Spinal cord (tissue), 10 donors: ENCODE results near the gene UBE2Q1. TPM values are rescaled to one million over a fixed set of nuclear protein-coding genes. Genes with fewer than 3 reads are reported as not detected.

Experiments used
- DNase-seq, 6 donors: peaks; one replicate each; pipeline versions ENCODE4 v3.0.0 to v3.0.0-alpha.2; 2013 to 2015; ENCODE audit warnings: low spot score in 6 of 6, low read depth in 4 of 6
- H3K27ac ChIP-seq: one replicate; pipeline ENCODE4 v1.5.1; 2013; ENCODE audit warnings: low read depth, low read length, control low read depth
- H3K27me3 ChIP-seq: one replicate; pipeline ENCODE4 v1.6.1; 2013; ENCODE audit warnings: low read length; ENCODE audit not compliant: control insufficient read depth, insufficient read depth
- H3K36me3 ChIP-seq: one replicate; pipeline ENCODE4 v1.6.1; 2013; ENCODE audit warnings: low read length; ENCODE audit not compliant: control insufficient read depth, insufficient read depth
- H3K4me1 ChIP-seq: one replicate; pipeline ENCODE4 v1.6.1; 2013; ENCODE audit warnings: low read length; ENCODE audit not compliant: control insufficient read depth, insufficient read depth
- H3K4me3 ChIP-seq: one replicate; pipeline ENCODE4 v1.5.1; 2013; ENCODE audit warnings: low read depth, low read length, control low read depth
- H3K9me3 ChIP-seq: one replicate; pipeline ENCODE4 v1.6.1; 2013; ENCODE audit warnings: low read length; ENCODE audit not compliant: control insufficient read depth, insufficient read depth
- WGBS: methylation state at CpG from one replicate; pipeline ENCODE4 v1.1.5; 2013; ENCODE audit warnings: missing lambda C conversion rate; ENCODE audit not compliant: insufficient coverage; 5-methylcytosine and 5-hydroxymethylcytosine counted together
- polyA plus RNA-seq, 2 donors: library from polyadenylated mRNA; unstranded; fragments of 120-200 nt; gene quantifications; one replicate each; pipeline ENCODE4 v1.2.1, GENCODE V29; 2013; ENCODE audit not compliant: insufficient read length in 2 of 2
- total RNA-seq, 2 donors: library from RNA; depleted of rRNA in 1 of 2; stranded (reverse); fragments of 120-200 nt in 1 of 2; fragments of >200 nt in 1 of 2; gene quantifications; one replicate each; pipeline versions ENCODE4 v1.2.3 to v1.2.4, GENCODE V29; 2013 to 2014
- donor health status: healthy.

Gene UBE2Q1
- total and polyA plus RNA-seq, 4 donors = 21.1 to 111 (median 72.2) TPM

GRCh38 chr1:154571964-154572288 lies 13.5 kb upstream of the UBE2Q1 start:
- Histone ChIP-seq H3K4me1 (peaks cover 33% of the 10 kb centered on the region), H3K27me3 (peaks cover 4% of the 10 kb centered on the region), H3K36me3 (peaks cover 55% of the 10 kb centered on the region), H3K9me3 (no peaks in the 10 kb centered on the region), H3K27ac (no peak overlapping the region), H3K4me3 (no peak overlapping the region)
- 93% methylated on average over 21 of the region's 29 CpGs for WGBS
- DNase-seq = no peak

- Histone ChIP-seq H3K36me3 (peaks cover 54% of the 10 kb centered on the region), H3K9me3 (no peaks in the 10 kb centered on the region), H3K4me1 (peaks cover 34% of the 10 kb centered on the region), H3K27ac (no peak overlapping the region), H3K4me3 (no peak overlapping the region), H3K27me3 (peaks cover 5% of the 10 kb centered on the region)
- no peak for DNase-seq
- WGBS = 96% methylated on average over 58 of the region's 59 CpGs
Measured at GRCh38 chr1:154571244-154571963, 12.9 kb upstream of the UBE2Q1 start.

GRCh38 chr1:154568157-154568815 lies 9.8 kb upstream of the UBE2Q1 start:
- no peak for DNase-seq
- H3K36me3 ChIP-seq = peaks cover 37% of the 10 kb centered on the region
- H3K9me3 ChIP-seq = no peaks in the 10 kb centered on the region
- peaks cover 5% of the 10 kb centered on the region for H3K27me3 ChIP-seq
- H3K4me3 ChIP-seq = peak overlapping the region; percentile 45
- WGBS = 20% methylated on average over 6 of the region's 17 CpGs
- H3K27ac ChIP-seq = no peak overlapping the region
- peaks cover 29% of the 10 kb centered on the region for H3K4me1 ChIP-seq

GRCh38 chr1:154567386-154568156 lies 9.1 kb upstream of the UBE2Q1 start, which contains the start of gene CHRNB2:
TSS of gene CHRNB2 (plus strand) at chr1:154567778. CDS start at chr1:154568045, 267 bp downstream.
- Histone ChIP-seq H3K4me1 (peaks cover 24% of the 10 kb centered on the region), H3K27me3 (peaks cover 5% of the 10 kb centered on the region), H3K27ac (no peak within 1 kb of the TSS), H3K4me3 (peak within 1 kb of the TSS; percentile 45), H3K9me3 (no peaks in the 10 kb centered on the region), H3K36me3 (peaks cover 32% of the 10 kb centered on the region)
- under 1% methylated on average over 48 of the region's 53 CpGs for WGBS
- DNase-seq = peak in 5 of 6 donors; percentile 43 to 95 (median 64)

DNA sequence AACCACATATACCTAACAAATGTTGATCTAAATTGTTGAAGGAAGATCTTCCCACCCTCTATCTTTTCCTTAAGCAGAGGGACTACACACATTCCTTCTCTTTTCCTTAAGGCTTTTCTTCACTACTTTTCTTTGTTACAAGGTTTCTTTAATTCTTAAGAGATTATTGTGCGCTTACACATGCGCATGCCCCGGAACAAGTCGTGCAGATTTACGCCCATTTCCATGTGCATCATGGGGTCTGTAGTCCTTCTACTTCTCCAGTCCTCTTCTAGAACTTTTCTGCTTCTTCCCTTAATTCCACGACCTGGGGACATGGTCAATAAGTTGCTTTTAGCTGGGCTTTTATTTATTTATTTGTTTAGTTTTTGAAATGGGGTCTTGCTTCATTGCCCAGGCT lies 7.4 kb upstream of the UBE2Q1 start:
- Histone ChIP-seq H3K4me3 (no peak overlapping the region), H3K27me3 (peaks cover 5% of the 10 kb centered on the region), H3K4me1 (peaks cover 20% of the 10 kb centered on the region), H3K36me3 (peaks cover 15% of the 10 kb centered on the region), H3K27ac (no peak overlapping the region), H3K9me3 (no peaks in the 10 kb centered on the region)
- no peak for DNase-seq
- WGBS = no CpG with 5 or more reads among the region's 6 CpGs

DNA sequence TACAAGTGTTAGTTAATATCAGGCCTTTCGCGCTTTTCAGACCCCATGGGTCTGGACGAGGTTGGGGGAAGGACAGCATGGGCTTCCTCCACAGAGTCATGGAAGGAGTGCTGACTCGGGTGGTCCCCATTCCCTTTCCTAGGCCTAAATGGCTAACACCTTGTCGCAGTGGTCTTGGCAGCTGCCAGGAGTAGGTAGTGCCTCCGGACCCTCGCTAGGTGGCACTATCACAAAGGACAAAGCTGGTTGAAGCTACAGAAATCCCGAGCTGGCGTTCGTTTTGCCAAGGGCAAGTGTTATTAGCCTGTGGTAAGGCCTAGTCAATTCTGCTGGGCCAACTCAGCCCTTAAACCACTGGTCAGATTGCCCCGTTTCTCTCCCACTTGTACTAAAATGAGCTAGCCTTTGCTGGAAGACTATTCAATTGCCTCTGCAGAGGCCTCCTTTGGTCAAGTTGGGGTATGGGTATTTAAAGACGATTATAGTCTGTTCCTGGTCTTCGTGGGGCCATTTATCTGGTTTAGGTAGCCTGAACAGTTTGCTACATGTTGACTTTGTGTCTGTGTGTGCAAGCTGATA lies 1.1 kb upstream of the UBE2Q1 start:
- peaks cover 22% of the 10 kb centered on the region for H3K4me1 ChIP-seq
- H3K27ac ChIP-seq = peak overlapping the region; percentile 96
- no peaks in the 10 kb centered on the region for H3K27me3 ChIP-seq
- H3K9me3 ChIP-seq = no peaks in the 10 kb centered on the region
- H3K36me3 ChIP-seq = peaks cover 13% of the 10 kb centered on the region
- peak overlapping the region; percentile 68 for H3K4me3 ChIP-seq
- peak; percentile 86 to 98 (median 91) for DNase-seq
- 3% methylated on average over 12 of the region's 13 CpGs for WGBS

DNA sequence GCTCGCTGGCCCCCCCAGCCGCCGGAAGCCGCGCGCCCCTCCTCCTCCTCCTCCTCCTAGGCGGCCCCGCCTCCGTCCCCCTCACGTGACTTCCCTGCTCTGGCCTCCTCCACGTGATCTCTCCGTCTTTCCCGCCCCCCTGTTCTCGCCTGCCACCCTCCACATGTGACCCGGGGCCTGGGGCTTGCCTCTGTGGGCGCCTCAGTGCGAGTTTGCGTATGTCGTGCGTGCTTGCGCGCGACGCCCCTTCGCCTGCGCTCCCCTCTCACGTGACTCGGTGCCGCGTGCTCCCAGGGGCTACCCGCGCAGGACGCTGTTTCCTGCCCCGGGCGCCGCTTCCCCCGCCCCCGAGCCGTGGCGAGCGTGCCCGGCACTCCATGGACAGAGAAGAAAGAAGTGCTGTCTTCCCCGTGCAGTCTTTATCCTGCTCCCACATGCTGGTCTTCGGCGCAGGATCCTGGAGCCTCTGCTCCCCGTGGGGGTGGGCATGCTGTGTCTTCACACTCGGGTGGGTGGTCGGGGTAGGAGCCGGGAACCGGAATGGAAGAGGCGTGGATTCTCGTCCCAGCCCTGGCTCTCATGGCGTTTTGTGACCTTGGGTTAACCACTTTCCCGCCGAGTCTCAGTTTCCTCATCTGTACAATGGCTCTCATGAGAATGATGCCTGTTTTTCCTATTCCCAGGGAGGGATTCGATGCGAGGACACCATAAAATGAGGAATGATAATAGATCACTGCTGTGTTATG lies 431 bp upstream of the UBE2Q1 start:
- Histone ChIP-seq H3K36me3 (peaks cover 17% of the 10 kb centered on the region), H3K4me1 (peaks cover 22% of the 10 kb centered on the region), H3K4me3 (peak overlapping the region; percentile 68), H3K27ac (peak overlapping the region; percentile 96), H3K9me3 (no peaks in the 10 kb centered on the region), H3K27me3 (no peaks in the 10 kb centered on the region)
- DNase-seq = peak; percentile 91 to 100 (median 98)
- WGBS = 0% methylated on average over 54 of the region's 57 CpGs

DNA sequence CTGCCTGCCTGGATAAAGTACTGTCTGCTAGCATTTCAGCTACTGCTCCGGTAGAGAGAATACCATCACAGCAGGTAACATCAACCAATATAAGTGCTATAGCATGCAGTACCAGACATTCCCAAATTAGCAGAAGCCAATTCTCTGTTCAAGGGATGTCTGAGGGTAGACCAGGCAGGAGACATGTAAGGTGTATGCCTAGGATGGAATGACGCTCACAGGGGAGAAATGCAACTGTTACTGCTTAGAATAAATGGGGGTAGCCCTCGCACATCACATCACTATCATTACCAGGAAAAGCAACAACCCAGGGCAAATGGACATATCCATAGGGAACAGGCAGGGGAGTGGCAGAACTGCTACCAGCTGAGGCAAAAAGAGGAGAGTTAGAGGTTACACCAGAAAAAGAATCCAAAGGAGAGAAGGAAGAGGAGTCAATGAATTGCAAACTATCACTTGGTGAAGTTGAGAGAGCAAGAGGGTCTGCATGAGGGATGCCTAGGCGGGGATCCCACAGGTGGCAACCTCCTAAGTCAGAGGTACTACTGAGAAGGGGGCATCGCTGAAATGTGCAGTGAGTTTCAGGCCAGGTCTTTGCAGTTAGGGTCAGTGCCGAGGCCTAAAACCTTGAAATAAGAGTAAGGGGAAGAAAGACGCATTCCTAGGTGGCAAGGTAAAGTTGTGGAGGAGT lies 1.1 kb downstream of the UBE2Q1 start:
- WGBS = 15% methylated on average over 5 of the region's 7 CpGs
- H3K4me3 ChIP-seq = peak overlapping the region; percentile 64
- H3K4me1 ChIP-seq = peaks cover 22% of the 10 kb centered on the region
- no peaks in the 10 kb centered on the region for H3K9me3 ChIP-seq
- H3K27ac ChIP-seq = no peak overlapping the region
- H3K27me3 ChIP-seq = no peaks in the 10 kb centered on the region
- no peak for DNase-seq
- peaks cover 31% of the 10 kb centered on the region for H3K36me3 ChIP-seq
